WTC11 (cell line): ENCODE measurements around the gene TRAPPC3. TPM values are rescaled to one million over a fixed set of nuclear protein-coding genes. Genes with fewer than 3 reads are reported as not detected.

Experiments used
- ATAC-seq: fragments of 200-7000 bp; cut with Tn5 transposase; 2 replicates; pipeline ENCODE4 v1.10.0; 2021; ENCODE audit warnings: mild to moderate bottlenecking, moderate library complexity
- CTCF ChIA-PET: fragments of 300-600 bp; sonication (Branson Sonifier 250); formaldehyde crosslinking; loops from one replicate; lab custom pipeline; 2021; ENCODE audit warnings: antibody characterized with exemption; lab: Charles Lee
- POLR2A ChIA-PET: fragments of 350-600 bp; sonication (Branson Sonifier 250); formaldehyde crosslinking; loops from one replicate; lab custom pipeline; 2021; ENCODE audit warnings: antibody characterized with exemption; lab: Charles Lee
- DNase-seq: peaks from one replicate; pipeline ENCODE4 v3.0.0; 2021; ENCODE audit warnings: low spot score
- H3K27ac Mint-ChIP-seq: 2 replicates; pipeline ENCODE4 v1.8.0; 2021; ENCODE audit warnings: mixed read lengths
- H3K27me3 Mint-ChIP-seq: 2 replicates; pipeline ENCODE4 v1.8.0; 2021; ENCODE audit warnings: low read depth, mild to moderate bottlenecking, moderate library complexity, mixed read lengths
- H3K36me3 Mint-ChIP-seq: 2 replicates; pipeline ENCODE4 v1.8.0; 2021; ENCODE audit warnings: mixed read lengths
- H3K4me1 Mint-ChIP-seq: 2 replicates; pipeline ENCODE4 v1.8.0; 2022; ENCODE audit warnings: mixed read lengths
- H3K4me3 Mint-ChIP-seq: 2 replicates; pipeline ENCODE4 v1.8.0; 2021; ENCODE audit warnings: mild to moderate bottlenecking, moderate library complexity, mixed read lengths
- H3K9me3 Mint-ChIP-seq: 2 replicates; pipeline ENCODE4 v1.8.0; 2021; ENCODE audit warnings: mixed read lengths
- CREB1 ChIP-seq: sonication (generic); formaldehyde crosslinking; IDR thresholded peaks from 2 replicates; pipeline ENCODE4 v1.8.0; 2023; ENCODE audit warnings: mild to moderate bottlenecking, missing genetic modification reagents
- E2F5 ChIP-seq: sonication (generic); formaldehyde crosslinking; IDR thresholded peaks from 2 replicates; pipeline ENCODE4 v1.8.1; 2022; ENCODE audit warnings: mild to moderate bottlenecking, moderate library complexity, missing genetic modification reagents
- FOXJ3 ChIP-seq: sonication (generic); formaldehyde crosslinking; IDR thresholded peaks from 2 replicates; pipeline ENCODE4 v1.9.0; 2021; ENCODE audit warnings: missing genetic modification reagents, mild to moderate bottlenecking, borderline replicate concordance
- KAT7 ChIP-seq: sonication (generic); formaldehyde crosslinking; IDR thresholded peaks from 2 replicates; pipeline ENCODE4 v1.8.1; 2023; ENCODE audit warnings: missing genetic modification reagents, mild to moderate bottlenecking, borderline replicate concordance
- MXD4 ChIP-seq: fragments of 250-450 bp; sonication (Bioruptor Pico); IDR thresholded peaks from 2 replicates; pipeline ENCODE4 v1.8.0; 2021; ENCODE audit warnings: mild to moderate bottlenecking, moderate library complexity, borderline replicate concordance
- NFE2L1 ChIP-seq: sonication (generic); formaldehyde crosslinking; IDR thresholded peaks from 2 replicates; pipeline ENCODE4 v1.8.1; 2023; ENCODE audit warnings: missing genetic modification reagents
- NFYB ChIP-seq: sonication (generic); formaldehyde crosslinking; conservative IDR thresholded peaks from 2 replicates; pipeline ENCODE4 v1.8.0; 2022; ENCODE audit warnings: low read depth, missing genetic modification reagents
- NR1H2 ChIP-seq: sonication (generic); formaldehyde crosslinking; IDR thresholded peaks from 2 replicates; pipeline ENCODE4 v1.9.0; 2021; ENCODE audit warnings: mild to moderate bottlenecking, moderate library complexity, missing genetic modification reagents
- STAT6 ChIP-seq: sonication (generic); formaldehyde crosslinking; conservative IDR thresholded peaks from 2 replicates; pipeline ENCODE4 v1.8.1; 2023; ENCODE audit warnings: mild to moderate bottlenecking, low read depth, missing genetic modification reagents, moderate library complexity
- TCF7 ChIP-seq: sonication (generic); formaldehyde crosslinking; IDR thresholded peaks from 2 replicates; pipeline ENCODE4 v1.8.0; 2022; ENCODE audit warnings: mild to moderate bottlenecking, low read depth, missing genetic modification reagents, moderate library complexity
- TEAD4 ChIP-seq: sonication (generic); formaldehyde crosslinking; IDR thresholded peaks from 2 replicates; pipeline ENCODE4 v1.8.0; 2022; ENCODE audit warnings: mild to moderate bottlenecking, missing genetic modification reagents
- ZBTB21 ChIP-seq: sonication (generic); formaldehyde crosslinking; IDR thresholded peaks from 2 replicates; pipeline ENCODE4 v1.8.1; 2023; ENCODE audit warnings: mild to moderate bottlenecking, missing genetic modification reagents, borderline replicate concordance
- ZNF219 ChIP-seq: sonication (generic); formaldehyde crosslinking; IDR thresholded peaks from 2 replicates; pipeline ENCODE4 v1.8.0; 2023; ENCODE audit warnings: missing genetic modification reagents, mild to moderate bottlenecking, borderline replicate concordance
- ZNF263 ChIP-seq: sonication (generic); formaldehyde crosslinking; IDR thresholded peaks from 2 replicates; pipeline ENCODE4 v1.8.1; 2022; ENCODE audit warnings: low read depth, mild to moderate bottlenecking, moderate library complexity, missing genetic modification reagents
- ZNF317 ChIP-seq: sonication (generic); formaldehyde crosslinking; IDR thresholded peaks from 2 replicates; pipeline ENCODE4 v1.8.1; 2023; ENCODE audit warnings: low read depth, mild to moderate bottlenecking, moderate library complexity, missing genetic modification reagents, borderline replicate concordance
- ZNF532 ChIP-seq: fragments of 250-450 bp; sonication (Bioruptor Pico); IDR thresholded peaks from 2 replicates; pipeline ENCODE4 v1.9.0; 2021; ENCODE audit warnings: mild to moderate bottlenecking, borderline replicate concordance
- ZSCAN18 ChIP-seq: fragments of 250-450 bp; sonication (Bioruptor Pico); IDR thresholded peaks from 2 replicates; pipeline ENCODE4 v2.1.2; 2022; ENCODE audit warnings: mild to moderate bottlenecking, moderate library complexity
- total RNA-seq: library from RNA; stranded (reverse); gene quantifications from 3 replicates; pipeline ENCODE4 v1.2.3, GENCODE V29; 2021
- TF ChIP-seq, protein P1 (sequence below): sonication (generic); formaldehyde crosslinking; IDR thresholded peaks from 2 replicates; pipeline ENCODE4 v1.8.1; 2023; ENCODE audit warnings: mild to moderate bottlenecking, missing genetic modification reagents, moderate library complexity
- TF ChIP-seq, protein P2 (sequence below): sonication (generic); formaldehyde crosslinking; IDR thresholded peaks from 2 replicates; pipeline ENCODE4 v1.8.1; 2023; ENCODE audit warnings: mild to moderate bottlenecking, moderate library complexity, missing genetic modification reagents

TRAPPC3 gene
- total RNA-seq, 1 experiment from 2014 or later = 48.9 TPM

DNA sequence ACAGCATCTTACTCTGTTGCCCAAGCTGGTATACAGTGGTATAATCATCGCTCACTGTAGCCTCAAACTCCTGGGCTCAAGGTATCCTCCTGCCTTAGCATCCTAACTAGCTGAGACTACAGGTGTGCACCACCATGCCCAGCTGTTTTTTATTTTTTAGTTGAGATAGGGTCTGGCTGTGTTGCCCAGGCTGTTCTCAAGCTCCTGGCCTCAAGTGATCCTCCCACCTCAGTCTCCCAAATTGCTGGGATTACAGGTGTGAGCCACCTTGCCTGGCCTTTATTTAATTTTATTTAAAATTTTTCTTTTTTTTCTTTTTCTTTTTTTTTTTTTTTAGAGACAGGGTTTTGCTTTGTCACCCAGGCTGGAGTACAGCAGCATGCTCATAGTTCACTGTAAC lies 15.9 kb upstream of the TRAPPC3 start (continued):
- TF ChIP-seq STAT6 (CRISPR knock-in tag) (no peak), ZSCAN18 (CRISPR knock-in tag) (no peak), TCF7 (CRISPR knock-in tag) (no peak), ZNF263 (CRISPR knock-in tag) (no peak), FOXJ3 (CRISPR knock-in tag) (no peak)
- TF ChIP-seq, protein P1, sequence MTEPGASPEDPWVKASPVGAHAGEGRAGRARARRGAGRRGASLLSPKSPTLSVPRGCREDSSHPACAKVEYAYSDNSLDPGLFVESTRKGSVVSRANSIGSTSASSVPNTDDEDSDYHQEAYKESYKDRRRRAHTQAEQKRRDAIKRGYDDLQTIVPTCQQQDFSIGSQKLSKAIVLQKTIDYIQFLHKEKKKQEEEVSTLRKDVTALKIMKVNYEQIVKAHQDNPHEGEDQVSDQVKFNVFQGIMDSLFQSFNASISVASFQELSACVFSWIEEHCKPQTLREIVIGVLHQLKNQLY (CRISPR knock-in tag) = no peak

DNA sequence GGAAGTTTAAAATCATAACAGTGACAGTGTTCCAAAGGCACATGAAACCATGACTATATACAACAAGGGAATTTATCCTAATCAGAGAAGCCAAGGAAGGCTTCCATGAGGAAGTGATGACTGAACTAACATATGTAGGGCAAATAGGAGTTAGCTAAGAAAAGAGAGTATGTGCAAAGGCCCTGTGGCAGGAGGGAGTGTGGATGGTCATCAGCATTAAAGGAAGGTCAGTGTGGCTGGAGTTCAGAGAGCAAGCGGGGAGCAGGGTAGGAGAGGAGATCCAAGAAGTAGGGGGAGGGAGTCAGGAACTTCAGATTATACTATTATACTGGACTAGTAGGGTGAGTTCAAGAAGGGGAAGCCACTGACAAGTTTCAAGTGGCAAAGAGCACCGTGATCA lies 15.1 kb upstream of the TRAPPC3 start:
- DNase-seq = no peak
- Mint-ChIP-seq H3K4me1 (peaks cover 25% of the 10 kb centered on the region), H3K27ac (no peak overlapping the region), H3K9me3 (no peaks in the 10 kb centered on the region), H3K27me3 (no peaks in the 10 kb centered on the region), H3K36me3 (no peaks in the 10 kb centered on the region)
- TF ChIP-seq ZNF317 (CRISPR knock-in tag) (no peak), CREB1 (CRISPR knock-in tag) (no peak), NFYB (CRISPR knock-in tag) (no peak)
- TF ChIP-seq, all 79 proteins: peak for 0
- H3K4me3 Mint-ChIP-seq = no peak overlapping the region
- ChIA-PET POLR2A (no interaction called here), CTCF (no interaction called here)
- no peak for ATAC-seq

GRCh38 chr1:36163426-36163825 lies 14.1 kb upstream of the TRAPPC3 start:
- ChIA-PET POLR2A (no interaction called here), CTCF (interaction anchor here (0.6 to 4.7 kb wide), 2 partner anchors 25 to 35 kb away, joined by 3 to 71 read pairs; no protein-coding TSS in a partner anchor)
- Mint-ChIP-seq H3K4me1 (peaks cover 27% of the 10 kb centered on the region), H3K27me3 (no peaks in the 10 kb centered on the region), H3K4me3 (no peak overlapping the region), H3K36me3 (no peaks in the 10 kb centered on the region), H3K9me3 (no peaks in the 10 kb centered on the region), H3K27ac (no peak overlapping the region)
- DNase-seq = no peak
- ATAC-seq = no peak
- TF ChIP-seq, protein P2, sequence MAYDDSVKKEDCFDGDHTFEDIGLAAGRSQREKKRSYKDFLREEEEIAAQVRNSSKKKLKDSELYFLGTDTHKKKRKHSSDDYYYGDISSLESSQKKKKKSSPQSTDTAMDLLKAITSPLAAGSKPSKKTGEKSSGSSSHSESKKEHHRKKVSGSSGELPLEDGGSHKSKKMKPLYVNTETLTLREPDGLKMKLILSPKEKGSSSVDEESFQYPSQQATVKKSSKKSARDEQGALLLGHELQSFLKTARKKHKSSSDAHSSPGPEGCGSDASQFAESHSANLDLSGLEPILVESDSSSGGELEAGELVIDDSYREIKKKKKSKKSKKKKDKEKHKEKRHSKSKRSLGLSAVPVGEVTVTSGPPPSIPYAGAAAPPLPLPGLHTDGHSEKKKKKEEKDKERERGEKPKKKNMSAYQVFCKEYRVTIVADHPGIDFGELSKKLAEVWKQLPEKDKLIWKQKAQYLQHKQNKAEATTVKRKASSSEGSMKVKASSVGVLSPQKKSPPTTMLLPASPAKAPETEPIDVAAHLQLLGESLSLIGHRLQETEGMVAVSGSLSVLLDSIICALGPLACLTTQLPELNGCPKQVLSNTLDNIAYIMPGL (CRISPR knock-in tag) = no peak
- TF ChIP-seq TEAD4 (CRISPR knock-in tag) (no peak), ZBTB21 (CRISPR knock-in tag) (no peak), KAT7 (CRISPR knock-in tag) (no peak), NR1H2 (no peak), ZNF532 (CRISPR knock-in tag) (no peak), NFYB (CRISPR knock-in tag) (no peak), ZNF219 (CRISPR knock-in tag) (no peak), NFE2L1 (CRISPR knock-in tag) (no peak), MXD4 (no peak), E2F5 (CRISPR knock-in tag) (no peak)
